H1 (cell line): ENCODE measurements around the gene TINCR. TPM values are rescaled to one million over a fixed set of nuclear protein-coding genes. Genes with fewer than 3 reads are reported as not detected.

Experiments
- ASH2L ChIP-seq: fragments of 200-600, 300-600 bp; sonication (generic); IDR thresholded peaks from one replicate; pipeline ENCODE4 v1.7.1; 2017; ENCODE audit warnings: low read length
- CHD7 ChIP-seq: fragments of 300-600 bp; sonication (generic); IDR thresholded peaks from 2 replicates; pipeline ENCODE4 v1.7.1; 2012; ENCODE audit warnings: low read length, moderate library complexity, mild to moderate bottlenecking, inconsistent platforms; ENCODE audit not compliant: insufficient replicate concordance
- CREB1 ChIP-seq: IDR thresholded peaks from 2 replicates; pipeline ENCODE4 v1.6.1; 2012; ENCODE audit warnings: inconsistent platforms
- EGR1 ChIP-seq: IDR thresholded peaks from 2 replicates; pipeline ENCODE4 v1.6.1; 2011; ENCODE audit warnings: low read depth, low read length, borderline replicate concordance
- GABPA ChIP-seq: IDR thresholded peaks from 2 replicates; pipeline ENCODE4 v1.6.1; 2011; ENCODE audit warnings: mild to moderate bottlenecking, low read length, moderate library complexity, borderline replicate concordance; ENCODE audit not compliant: insufficient read depth
- JUN ChIP-seq: IDR thresholded peaks from 2 replicates; pipeline ENCODE4 v1.6.1; 2011; ENCODE audit warnings: low read depth, mild to moderate bottlenecking, improper control_type of control experiment, low read length
- NRF1 ChIP-seq: IDR thresholded peaks from 2 replicates; pipeline ENCODE4 v1.6.1; 2011; ENCODE audit warnings: mild to moderate bottlenecking, low read depth, low read length, improper control_type of control experiment
- POLR2AphosphoS5 ChIP-seq: IDR thresholded peaks from 2 replicates; pipeline ENCODE4 v1.6.1; 2011; ENCODE audit warnings: low read depth, low read length
- RFX5 ChIP-seq: IDR thresholded peaks from 2 replicates; pipeline ENCODE4 v1.6.1; 2011; ENCODE audit warnings: low read depth, low read length, improper control_type of control experiment, borderline replicate concordance
- SAP30 ChIP-seq: fragments of 300-600 bp; sonication (generic); IDR thresholded peaks from 2 replicates; pipeline ENCODE4 v1.7.1; 2012; ENCODE audit warnings: low read length, moderate library complexity, mild to moderate bottlenecking, inconsistent platforms; ENCODE audit not compliant: insufficient read depth, insufficient replicate concordance
- SIN3A ChIP-seq, 2 experiments: IDR thresholded peaks in 1 of 2; conservative IDR thresholded peaks in 1 of 2; 2 replicates each; pipeline ENCODE4 v1.6.1; 2011 to 2012; ENCODE audit warnings: low read length in 2 of 2, improper control_type of control experiment in 1 of 2, low read depth in 1 of 2, mild to moderate bottlenecking in 1 of 2
- SRF ChIP-seq: IDR thresholded peaks from 2 replicates; pipeline ENCODE4 v1.6.1; 2011; ENCODE audit warnings: mild to moderate bottlenecking, low read depth, low read length, moderate library complexity
- TAF1 ChIP-seq: IDR thresholded peaks from 2 replicates; pipeline ENCODE4 v1.6.1; 2011; ENCODE audit warnings: mild to moderate bottlenecking, low read depth, low read length
- polyA plus RNA-seq, 7 experiments: library from polyadenylated mRNA; depleted of rRNA in 3 of 7; stranded (reverse) in 5 of 7; unstranded in 2 of 7; fragments of >200 nt in 5 of 7; fragments of 200-250 nt in 2 of 7; gene quantifications; 1 replicate in 5 of 7; 2 replicates in 1 of 7; 4 replicates in 1 of 7; pipeline versions ENCODE4 v1.2.1 to v1.2.3, GENCODE V29; 2011 to 2013; ENCODE audit warnings: missing spikeins in 2 of 7, mixed read lengths in 2 of 7
- total RNA-seq: library from RNA; stranded (reverse); fragmentation: NEBNext Ultra II Directional; extraction: Animal tissue kit (Norgen Biotek cat#: 25700); gene quantifications from 2 replicates; pipeline ENCODE4 v1.2.1, GENCODE V29; 2021

The TINCR gene
- total and polyA plus RNA-seq, 2 of the 8 experiments (the other 6 are each of a cell fraction or from before 2014, with no cell fraction given), result 0.52 to 1.4 TPM

GRCh38 chr19:5591476-5591875 lies 23.7 kb upstream of the TINCR start (continued):
- no peak for TF ChIP-seq CHD7
- TF ChIP-seq CREB1, result no peak
- no peak for TF ChIP-seq RFX5
- TF ChIP-seq ASH2L, result no peak
- TF ChIP-seq SIN3A (conservative IDR thresholded peaks at IDR 0.05 in 1 of 2, IDR thresholded peaks at IDR 0.05 in 1 of 2; ENCODE audit: low read depth in 1 of 2, low read length in 2 of 2), result no peak
- no peak for TF ChIP-seq GABPA
- no peak for TF ChIP-seq JUN
- TF ChIP-seq EGR1, result no peak
- TF ChIP-seq SRF, result no peak
- TF ChIP-seq POLR2AphosphoS5, result no peak
- no peak for TF ChIP-seq TAF1
- no peak for TF ChIP-seq SAP30
- no peak for TF ChIP-seq NRF1
